CD4-positive, alpha-beta T cell (primary cell): ENCODE measurements around the gene FBXW11. TPM values are rescaled to one million over a fixed set of nuclear protein-coding genes. Genes with fewer than 3 reads are reported as not detected.

Experiments used
- ATAC-seq: fragments of 200-7000 bp; cut with Tn5 transposase; one replicate; pipeline ENCODE4 v1.10.0; 2022; ENCODE audit warnings: mild to moderate bottlenecking; ENCODE audit not compliant: poor library complexity
- CTCF ChIA-PET: fragments of 350-600 bp; sonication (Branson Sonifier 250); formaldehyde crosslinking; loops from one replicate; lab custom pipeline; 2021; ENCODE audit warnings: antibody characterized with exemption, inconsistent platforms; lab: Charles Lee
- POLR2A ChIA-PET: fragments of 350-600 bp; sonication (Branson Sonifier 250); formaldehyde crosslinking; loops from one replicate; lab custom pipeline; 2021; ENCODE audit warnings: antibody characterized with exemption, inconsistent platforms; lab: Charles Lee
- DNase-seq, 14 experiments: peaks; one replicate each; pipeline ENCODE4 v3.0.0-alpha.2; 2013 to 2020; ENCODE audit warnings: mixed read lengths in 2 of 14
- H3K27ac ChIP-seq, 2 donors: one replicate each; pipeline versions ENCODE4 v1.5.1 to v1.7.0; 2013; ENCODE audit warnings: low read length in 2 of 2, low read depth in 1 of 2, mild to moderate bottlenecking in 1 of 2
- H3K27me3 ChIP-seq, 2 experiments: 1 replicate in 1 of 2; 2 replicates in 1 of 2; pipeline versions ENCODE4 v1.6.1 to v1.7.0; 2013; ENCODE audit warnings: low read length in 2 of 2, control low read depth in 1 of 2, mild to moderate bottlenecking in 1 of 2, moderate library complexity in 1 of 2; ENCODE audit not compliant: insufficient read depth in 2 of 2, control insufficient read depth in 1 of 2
- H3K36me3 ChIP-seq: one replicate; pipeline ENCODE4 v1.6.1; 2013; ENCODE audit warnings: low read length, control low read depth; ENCODE audit not compliant: insufficient read depth
- H3K4me1 ChIP-seq: one replicate; pipeline ENCODE4 v1.6.1; 2013; ENCODE audit warnings: low read length, control low read depth; ENCODE audit not compliant: insufficient read depth
- H3K4me3 ChIP-seq: one replicate; pipeline ENCODE4 v1.5.1; 2013; ENCODE audit warnings: mild to moderate bottlenecking, low read length, moderate library complexity
- H3K9me3 ChIP-seq, 2 experiments: 1 replicate in 1 of 2; 2 replicates in 1 of 2; pipeline versions ENCODE4 v1.6.1 to v1.7.0; 2013; ENCODE audit warnings: low read length in 2 of 2, mild to moderate bottlenecking in 2 of 2, control low read depth in 1 of 2, moderate library complexity in 1 of 2; ENCODE audit not compliant: control insufficient read depth in 1 of 2, insufficient read depth in 1 of 2
- H3K27ac Mint-ChIP-seq: one replicate; pipeline ENCODE4 v1.8.0; 2020; ENCODE audit warnings: mixed read lengths
- H3K27me3 Mint-ChIP-seq: one replicate; pipeline ENCODE4 v1.8.0; 2021; ENCODE audit warnings: mixed read lengths
- H3K36me3 Mint-ChIP-seq: one replicate; pipeline ENCODE4 v1.8.0; 2021; ENCODE audit warnings: low read depth, mixed read lengths
- H3K4me1 Mint-ChIP-seq: one replicate; pipeline ENCODE4 v1.8.0; 2021; ENCODE audit warnings: low read depth, mixed read lengths
- H3K4me3 Mint-ChIP-seq: one replicate; pipeline ENCODE4 v1.8.0; 2020; ENCODE audit warnings: mild to moderate bottlenecking, mixed read lengths
- H3K9me3 Mint-ChIP-seq: one replicate; pipeline ENCODE4 v1.8.0; 2020; ENCODE audit warnings: mixed read lengths
- intact Hi-C, 2 experiments: fragments of 100-400 bp; cut with DNase I in 1 of 2; cut with micrococcal nuclease in 1 of 2; formaldehyde crosslinking; loops; one replicate each; pipeline versions ENCODE4 v1.15.1 to v1.9.0; 2023 to 2025; cut with DNase I, micrococcal nuclease
- total RNA-seq, 174 experiments: library from RNA in 2 of 174; stranded (reverse) in 2 of 174; gene quantifications; one replicate each; pipeline ENCODE4 v1.2.3 and lab custom pipeline; 2021 to 2026
- TF ChIP-seq, protein P1 (sequence below): fragments of 200-600 bp; IDR thresholded peaks from one replicate; pipeline ENCODE4 v1.8.0; 2022; ENCODE audit warnings: antibody characterized with exemption, mild to moderate bottlenecking

Gene FBXW11
- total RNA-seq, 2 experiments from 2014 or later, result 20.9 to 24.0 TPM

DNA sequence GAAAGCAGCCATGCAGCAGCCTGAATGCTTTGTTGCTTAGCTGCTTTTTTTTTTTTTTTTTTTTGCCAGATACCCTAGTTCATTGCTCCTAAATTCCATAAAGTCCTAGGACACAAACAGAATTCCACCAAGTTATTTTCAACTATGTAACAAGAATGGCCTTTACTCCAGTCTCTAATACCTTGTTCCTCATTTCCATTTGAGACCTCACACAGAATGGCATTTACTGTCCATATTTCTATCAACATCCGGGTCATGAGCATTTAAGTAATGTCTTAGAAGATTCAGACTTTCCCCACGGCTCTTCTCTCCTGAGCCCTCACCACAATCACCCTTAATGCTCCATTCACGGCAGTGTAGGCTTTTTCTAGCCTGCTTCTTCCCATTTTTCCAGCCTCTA is 31.7 kb upstream of the FBXW11 start:
- ChIA-PET POLR2A (interaction anchor here (0.8 kb wide), 1 partner anchor 1773 kb away, joined by 3 read pairs; no protein-coding TSS in a partner anchor), CTCF (interaction anchor here (0.6 to 0.8 kb wide), 2 partner anchors 27 to 245 kb away, joined by 3 to 5 read pairs; partner anchors contain the start of gene UBTD2)
- Mint-ChIP-seq H3K36me3 (peaks cover 30% of the 10 kb centered on the region), H3K4me3 (no peak overlapping the region), H3K9me3 (peaks cover 2% of the 10 kb centered on the region), H3K27ac (no peak overlapping the region), H3K4me1 (peaks cover 18% of the 10 kb centered on the region), H3K27me3 (no peaks in the 10 kb centered on the region)
- Histone ChIP-seq H3K27me3 (no peaks in the 10 kb centered on the region), H3K36me3 (no peaks in the 10 kb centered on the region), H3K4me1 (peaks cover 7% of the 10 kb centered on the region), H3K9me3 (no peaks in the 10 kb centered on the region), H3K4me3 (no peak overlapping the region), H3K27ac (no peak overlapping the region)
- ATAC-seq (no peak), DNase-seq (no peak)
- intact Hi-C loops, result no loop called here
- TF ChIP-seq, protein P1, sequence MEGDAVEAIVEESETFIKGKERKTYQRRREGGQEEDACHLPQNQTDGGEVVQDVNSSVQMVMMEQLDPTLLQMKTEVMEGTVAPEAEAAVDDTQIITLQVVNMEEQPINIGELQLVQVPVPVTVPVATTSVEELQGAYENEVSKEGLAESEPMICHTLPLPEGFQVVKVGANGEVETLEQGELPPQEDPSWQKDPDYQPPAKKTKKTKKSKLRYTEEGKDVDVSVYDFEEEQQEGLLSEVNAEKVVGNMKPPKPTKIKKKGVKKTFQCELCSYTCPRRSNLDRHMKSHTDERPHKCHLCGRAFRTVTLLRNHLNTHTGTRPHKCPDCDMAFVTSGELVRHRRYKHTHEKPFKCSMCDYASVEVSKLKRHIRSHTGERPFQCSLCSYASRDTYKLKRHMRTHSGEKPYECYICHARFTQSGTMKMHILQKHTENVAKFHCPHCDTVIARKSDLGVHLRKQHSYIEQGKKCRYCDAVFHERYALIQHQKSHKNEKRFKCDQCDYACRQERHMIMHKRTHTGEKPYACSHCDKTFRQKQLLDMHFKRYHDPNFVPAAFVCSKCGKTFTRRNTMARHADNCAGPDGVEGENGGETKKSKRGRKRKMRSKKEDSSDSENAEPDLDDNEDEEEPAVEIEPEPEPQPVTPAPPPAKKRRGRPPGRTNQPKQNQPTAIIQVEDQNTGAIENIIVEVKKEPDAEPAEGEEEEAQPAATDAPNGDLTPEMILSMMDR, result no peak

DNA sequence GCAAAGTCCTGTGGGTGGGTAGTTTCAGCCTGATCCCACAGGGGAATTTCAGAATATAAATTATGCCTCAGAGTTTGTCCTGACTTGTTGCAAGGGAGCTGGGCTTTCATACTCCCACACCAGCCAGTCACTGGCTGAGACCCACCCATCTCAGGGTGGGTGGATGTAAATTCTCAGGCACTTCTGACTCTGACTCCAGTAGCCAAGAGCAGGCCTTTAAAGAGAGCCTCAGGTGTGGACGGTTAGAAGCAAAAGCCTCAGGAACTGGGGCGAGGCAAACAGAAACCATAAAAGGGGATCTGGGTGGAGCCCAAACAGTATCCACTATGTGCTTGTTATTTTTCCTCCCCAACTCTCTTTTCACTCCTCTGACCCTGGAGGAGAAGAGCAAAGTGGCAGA is 28.6 kb upstream of the FBXW11 start:
- Mint-ChIP-seq H3K36me3 (peaks cover 39% of the 10 kb centered on the region), H3K9me3 (peaks cover 7% of the 10 kb centered on the region), H3K4me1 (peaks cover 15% of the 10 kb centered on the region), H3K27ac (no peak overlapping the region), H3K4me3 (no peak overlapping the region), H3K27me3 (no peaks in the 10 kb centered on the region)
- DNase-seq, result no peak
- H3K9me3 ChIP-seq, result peaks cover 0 to 8% of the 10 kb centered on the region in 2 experiments
- H3K27me3 ChIP-seq, result no peaks in the 10 kb centered on the region
- H3K4me1 ChIP-seq, result peaks cover 2% of the 10 kb centered on the region
- POLR2A ChIA-PET, result no interaction called here
- no peak overlapping the region for H3K4me3 ChIP-seq
- TF ChIP-seq, protein P1, result no peak
- no peak for ATAC-seq
- intact Hi-C loops, result no loop called here
- CTCF ChIA-PET, result interaction anchor here (1.1 kb wide), 1 partner anchor 123 kb away, joined by 3 read pairs; no protein-coding TSS in a partner anchor
- H3K27ac ChIP-seq, result no peak overlapping the region
- no peaks in the 10 kb centered on the region for H3K36me3 ChIP-seq

DNA sequence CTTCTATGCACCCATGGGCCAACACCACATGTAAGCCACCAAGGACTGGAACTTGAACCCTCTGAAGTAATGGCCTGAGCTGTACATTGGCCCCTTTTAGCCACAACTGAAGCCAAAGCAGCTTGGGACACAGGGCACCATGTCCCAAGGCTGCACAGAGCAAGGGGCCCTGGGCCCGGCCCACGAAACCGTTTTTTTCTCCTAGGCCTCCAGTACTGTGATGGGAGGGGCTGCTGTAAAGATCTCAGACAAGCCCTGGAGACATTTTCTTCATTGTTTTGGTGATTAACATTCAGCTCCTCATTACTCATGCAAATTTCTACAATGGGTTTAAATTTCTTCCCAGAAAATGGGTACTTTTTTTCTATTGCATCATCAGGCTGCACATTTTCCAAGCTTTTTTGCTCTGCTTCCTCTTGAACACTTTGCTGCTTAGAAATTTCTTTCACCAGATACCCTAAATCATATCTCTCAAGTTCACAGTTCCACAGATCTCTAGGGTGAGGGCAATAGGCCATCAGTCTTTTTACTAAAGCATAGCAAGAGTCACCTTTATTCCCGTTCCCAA is 25.5 kb upstream of the FBXW11 start:
- TF ChIP-seq, protein P1, result no peak
- Histone ChIP-seq H3K4me1 (no peaks in the 10 kb centered on the region), H3K27ac (no peak overlapping the region), H3K36me3 (no peaks in the 10 kb centered on the region), H3K27me3 (no peaks in the 10 kb centered on the region), H3K9me3 (peaks cover 0 to 8% of the 10 kb centered on the region in 2 experiments), H3K4me3 (no peak overlapping the region)
- intact Hi-C loops, result no loop called here
- Mint-ChIP-seq H3K27ac (no peak overlapping the region), H3K27me3 (no peaks in the 10 kb centered on the region), H3K9me3 (peaks cover 5% of the 10 kb centered on the region), H3K4me3 (no peak overlapping the region), H3K36me3 (peaks cover 35% of the 10 kb centered on the region), H3K4me1 (peaks cover 9% of the 10 kb centered on the region)
- ChIA-PET POLR2A (no interaction called here), CTCF (no interaction called here)
- ATAC-seq (no peak), DNase-seq (no peak)
